OCI-LY1 (cell line): ENCODE measurements around the gene LTV1.

Source experiments
- EZH2 ChIP-seq: fragments of 200-600 bp; sonication (generic), shearing (Covaris generic); IDR thresholded peaks from 2 replicates; pipeline ENCODE4 v1.8.0; 2017; ENCODE audit warnings: borderline replicate concordance, mixed run types, mild to moderate bottlenecking, antibody characterized with exemption, low read length, moderate library complexity, mixed read lengths
- TF ChIP-seq, protein P1 (sequence below): fragments of 200-600 bp; sonication (generic), shearing (Covaris generic); IDR thresholded peaks from 2 replicates; pipeline ENCODE4 v1.5.1; 2017; ENCODE audit warnings: mild to moderate bottlenecking, antibody characterized with exemption, low read length, moderate library complexity, mixed read lengths

DNA sequence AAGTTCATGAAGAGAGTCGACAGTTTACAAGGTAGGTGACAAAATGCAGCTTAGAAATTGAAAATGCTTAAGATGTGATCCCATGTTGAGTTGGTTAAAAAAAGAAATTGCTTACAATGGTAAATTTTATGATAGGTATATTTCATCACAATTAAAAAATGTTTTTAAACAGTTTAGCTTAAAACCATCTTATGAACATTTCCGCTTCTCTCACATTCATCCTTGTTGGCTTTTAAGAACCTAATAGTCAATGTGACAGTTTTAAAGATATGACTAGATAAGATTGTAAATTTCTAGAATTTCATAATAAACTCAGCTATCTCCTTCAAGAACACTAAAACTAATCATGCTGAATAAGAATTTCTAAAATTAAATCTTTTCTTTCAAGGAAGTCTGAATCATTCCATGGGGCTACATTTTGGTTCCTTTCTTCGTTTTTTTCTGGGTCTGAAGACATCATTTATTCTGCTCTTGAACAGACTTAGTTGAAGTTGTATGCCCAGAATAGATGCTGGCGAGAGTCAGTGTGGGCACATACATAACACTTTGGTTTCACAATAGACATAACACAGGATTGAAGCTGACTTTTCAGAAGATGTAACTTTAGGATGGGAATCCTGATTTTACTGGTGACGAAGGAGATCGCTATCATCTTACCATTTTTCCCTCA is 35.9 kb upstream of the LTV1 start:
- TF ChIP-seq, protein P1, sequence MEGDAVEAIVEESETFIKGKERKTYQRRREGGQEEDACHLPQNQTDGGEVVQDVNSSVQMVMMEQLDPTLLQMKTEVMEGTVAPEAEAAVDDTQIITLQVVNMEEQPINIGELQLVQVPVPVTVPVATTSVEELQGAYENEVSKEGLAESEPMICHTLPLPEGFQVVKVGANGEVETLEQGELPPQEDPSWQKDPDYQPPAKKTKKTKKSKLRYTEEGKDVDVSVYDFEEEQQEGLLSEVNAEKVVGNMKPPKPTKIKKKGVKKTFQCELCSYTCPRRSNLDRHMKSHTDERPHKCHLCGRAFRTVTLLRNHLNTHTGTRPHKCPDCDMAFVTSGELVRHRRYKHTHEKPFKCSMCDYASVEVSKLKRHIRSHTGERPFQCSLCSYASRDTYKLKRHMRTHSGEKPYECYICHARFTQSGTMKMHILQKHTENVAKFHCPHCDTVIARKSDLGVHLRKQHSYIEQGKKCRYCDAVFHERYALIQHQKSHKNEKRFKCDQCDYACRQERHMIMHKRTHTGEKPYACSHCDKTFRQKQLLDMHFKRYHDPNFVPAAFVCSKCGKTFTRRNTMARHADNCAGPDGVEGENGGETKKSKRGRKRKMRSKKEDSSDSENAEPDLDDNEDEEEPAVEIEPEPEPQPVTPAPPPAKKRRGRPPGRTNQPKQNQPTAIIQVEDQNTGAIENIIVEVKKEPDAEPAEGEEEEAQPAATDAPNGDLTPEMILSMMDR, result no peak
- no peak for TF ChIP-seq EZH2
